Stimulated activated CD4-positive, alpha-beta T cell treated with anti-CD3 and anti-CD28 coated beads, Interleukin-4, amount 100 ng/mL, for 48 hours (primary cell): ENCODE data around the gene NRN1.
A peak's percentile ranks its signal among the peaks of the same experiment; 100 is the strongest.
"Not testable (repeated sequence)": the region's sequence is repeated elsewhere in the genome, so short reads cannot be mapped to it uniquely, and the experiment has no call there.

Experiments
- DNase-seq, 2 donors: peaks; one replicate each; pipeline ENCODE4 v3.0.0-alpha.2; 2020; ENCODE audit warnings: low read depth in 2 of 2

The NRN1 gene, protein sequence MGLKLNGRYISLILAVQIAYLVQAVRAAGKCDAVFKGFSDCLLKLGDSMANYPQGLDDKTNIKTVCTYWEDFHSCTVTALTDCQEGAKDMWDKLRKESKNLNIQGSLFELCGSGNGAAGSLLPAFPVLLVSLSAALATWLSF

DNA sequence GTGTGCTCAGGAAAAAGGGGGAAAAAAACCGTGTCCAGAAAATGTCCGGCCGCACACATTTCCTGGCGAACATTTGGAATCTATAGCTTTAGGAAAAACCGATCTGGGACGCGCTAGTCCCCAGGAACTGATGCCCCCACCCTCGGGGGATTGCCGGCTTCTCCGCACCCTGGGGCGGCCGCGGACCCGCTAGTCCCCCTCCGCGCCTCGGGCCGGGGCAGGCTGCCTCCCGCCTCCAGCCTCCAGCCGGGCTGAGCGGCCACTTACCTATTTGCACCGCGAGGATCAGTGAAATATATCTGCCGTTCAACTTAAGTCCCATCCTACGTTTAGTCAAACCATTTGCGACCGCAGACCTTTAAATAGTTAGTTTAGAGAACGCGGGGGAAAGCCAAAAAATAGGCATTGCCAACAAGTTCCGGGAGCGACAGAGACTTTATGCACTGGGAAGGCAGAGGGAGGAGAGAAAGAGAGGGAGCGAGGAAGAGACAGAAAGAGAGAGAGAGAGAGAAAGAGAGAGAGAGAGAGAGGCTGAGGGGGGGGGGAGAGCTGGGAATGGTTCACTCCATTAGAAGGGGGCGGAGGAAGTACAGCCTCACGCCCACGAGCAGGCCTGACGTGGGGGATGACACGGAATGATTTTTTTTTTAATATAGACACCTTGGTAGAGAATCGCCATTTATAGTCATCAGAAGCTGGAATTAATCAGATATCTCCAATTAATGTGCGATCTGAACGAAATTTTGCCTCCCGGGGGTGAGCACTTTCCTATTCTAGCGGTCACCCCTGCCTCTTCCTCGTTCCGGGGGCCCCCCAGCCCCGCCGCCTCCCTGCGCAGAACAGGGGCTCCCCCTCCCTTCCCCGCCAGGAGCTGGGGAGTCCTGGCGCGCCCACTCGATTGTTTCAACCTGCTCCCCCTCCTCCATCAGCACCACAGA, at the start of gene NRN1:
TSS of gene NRN1 (minus strand) at position 498 of the 938 bp plus-strand sequence. CDS start at position 322, 176 bp downstream.
- no peak for DNase-seq

DNA sequence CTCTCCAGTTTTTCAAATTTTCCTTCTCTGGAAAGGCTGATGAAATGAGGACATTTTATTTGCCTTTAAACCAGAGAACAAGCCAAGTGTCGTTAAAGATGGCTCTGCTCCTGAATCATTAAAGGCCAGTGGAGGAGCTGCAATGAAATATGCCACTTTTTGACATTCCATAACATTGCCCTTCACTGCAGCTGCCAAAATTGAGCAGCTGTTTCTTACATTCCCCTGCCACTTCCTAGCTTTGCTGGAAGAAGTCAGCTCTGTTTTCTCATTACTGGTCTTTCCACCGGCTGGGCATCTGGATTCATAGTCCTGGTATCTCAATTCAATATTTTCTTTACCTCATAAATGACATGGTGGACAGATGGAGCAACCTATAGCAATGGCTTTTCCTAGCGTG, 45.5 kb upstream of the NRN1 start:
- DNase-seq = no peak

DNA sequence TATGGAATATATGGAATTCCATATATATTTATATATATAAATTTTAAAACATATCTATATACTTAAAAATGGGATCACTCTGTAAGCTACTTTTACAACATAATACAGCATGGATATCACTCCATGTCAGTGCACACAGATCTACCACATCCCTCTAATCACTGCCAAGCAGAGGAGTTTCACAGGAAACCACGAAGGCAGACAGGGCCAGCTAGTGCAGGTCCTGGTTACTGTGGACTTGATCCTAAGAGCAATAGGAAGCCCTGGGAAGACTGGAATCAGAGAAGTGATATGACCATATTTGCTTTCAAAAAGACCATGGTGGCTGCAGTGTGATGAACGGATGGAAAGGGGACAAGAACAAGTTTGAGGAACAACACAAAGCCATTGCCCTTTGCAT, 40.0 kb upstream of the NRN1 start:
- DNase-seq = no peak

DNA sequence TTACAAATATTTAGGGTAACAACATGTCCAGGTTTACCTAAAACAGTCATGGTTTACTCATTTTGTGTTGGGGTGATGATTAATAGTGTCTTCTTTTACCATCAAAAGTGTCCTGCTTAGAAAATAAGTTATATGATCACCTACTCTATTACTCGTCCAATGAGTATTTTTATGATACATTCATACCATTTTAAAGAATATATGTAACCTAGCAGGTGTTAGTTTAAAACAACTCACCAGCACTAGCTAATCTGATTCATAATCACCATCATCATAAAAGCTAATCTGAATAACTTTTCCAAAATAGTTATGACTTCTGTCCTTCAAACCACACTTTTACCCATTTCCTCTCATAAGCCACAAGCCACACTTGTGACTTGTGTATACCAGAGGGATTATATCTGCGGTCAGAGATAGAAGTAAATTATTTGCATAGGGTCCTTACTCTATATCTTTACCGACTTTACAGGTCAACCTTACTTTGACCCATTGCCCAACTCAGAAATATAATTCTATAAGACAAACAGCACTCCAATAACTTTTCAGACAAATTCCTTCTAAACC, 33.3 kb upstream of the NRN1 start:
- DNase-seq = no peak

DNA sequence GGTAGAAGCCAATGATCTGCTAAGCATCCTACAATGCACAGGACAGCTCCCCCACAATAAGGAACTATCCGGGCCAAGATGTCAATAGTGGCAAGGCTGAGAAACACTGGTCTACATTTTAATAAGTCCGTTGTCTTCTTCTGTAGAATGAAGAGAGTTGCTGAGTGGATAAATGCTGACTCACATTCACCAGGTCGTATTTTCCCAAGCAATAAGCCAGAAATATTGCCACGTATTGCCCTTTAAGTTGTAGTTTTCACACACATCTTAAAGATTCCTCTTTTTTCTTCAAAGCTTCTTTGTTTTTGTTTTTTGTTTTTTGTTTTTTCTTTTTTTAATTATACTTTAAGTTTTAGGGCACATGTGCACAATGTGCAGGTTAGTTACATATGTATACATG, 30.5 kb upstream of the NRN1 start:
- DNase-seq = no peak

DNA sequence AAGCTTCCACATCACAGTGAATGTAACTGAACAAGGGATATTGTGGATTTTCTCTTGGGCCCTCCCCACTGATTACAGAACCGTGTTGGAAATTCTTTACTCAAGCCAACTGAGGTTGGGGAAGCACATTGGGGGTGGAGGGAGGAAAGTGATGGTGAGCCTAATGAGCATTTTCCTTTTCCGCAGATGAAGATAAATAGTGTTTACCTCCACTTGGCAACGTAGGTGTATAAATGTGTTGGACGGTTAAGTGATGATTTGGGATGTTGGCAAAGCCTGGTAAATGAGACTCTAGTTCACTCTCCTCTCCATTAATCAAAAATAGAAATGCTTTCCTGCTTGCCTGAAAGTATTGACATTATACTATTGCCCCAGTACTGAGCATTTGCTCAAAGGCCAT, 27.1 kb upstream of the NRN1 start:
- DNase-seq = no peak

DNA sequence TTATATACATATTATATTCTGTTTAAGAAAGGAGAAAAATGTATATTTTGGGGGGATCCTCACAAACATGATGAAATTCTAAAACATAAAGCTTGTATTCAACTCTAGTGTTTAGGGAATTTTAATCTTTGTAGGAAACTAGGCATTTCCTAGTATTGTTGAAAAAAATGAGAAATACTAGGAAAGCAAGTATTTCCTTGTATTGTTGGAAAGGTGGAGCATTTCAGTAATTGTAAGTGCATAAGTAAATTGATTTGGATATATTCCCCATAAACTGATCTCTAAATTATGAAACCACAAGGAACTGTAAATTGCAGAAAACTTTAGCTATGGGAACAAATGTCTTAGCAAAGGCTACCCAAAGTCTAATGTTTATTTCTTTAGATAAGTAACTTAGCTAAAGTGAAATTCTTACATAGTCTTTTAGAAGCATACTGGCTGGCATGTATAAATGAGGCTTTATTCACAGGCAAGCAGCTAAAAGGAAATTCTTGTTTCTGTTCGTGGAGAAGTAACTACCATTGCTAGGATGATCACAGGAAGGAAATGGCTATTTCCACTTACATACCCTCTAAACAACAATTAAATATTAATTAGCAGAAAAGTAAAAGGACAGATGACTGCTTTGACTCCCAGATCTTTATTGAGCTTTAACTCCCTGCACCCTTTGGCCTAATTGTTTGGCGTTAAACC, 19.9 kb upstream of the NRN1 start:
- no peak for DNase-seq

DNA sequence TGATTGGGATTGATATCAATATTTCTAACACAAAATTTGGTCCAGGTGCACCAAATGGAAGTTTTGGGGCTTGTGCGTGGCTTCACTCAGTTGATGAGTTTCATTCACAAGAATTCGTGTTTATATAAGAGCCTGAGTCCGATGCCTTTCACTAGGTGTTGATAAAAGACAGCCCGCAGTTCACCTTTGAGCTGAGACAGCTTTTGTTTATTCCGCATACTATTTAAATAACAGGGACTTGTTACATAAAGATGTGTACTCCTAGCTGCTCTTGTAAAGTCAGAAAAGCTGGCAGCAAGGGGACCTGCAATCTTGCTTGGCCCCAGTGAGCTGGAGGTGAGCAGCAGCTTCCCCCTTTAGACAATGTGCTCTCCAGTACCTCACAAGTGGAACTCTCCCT, 19.0 kb upstream of the NRN1 start:
- no peak for DNase-seq

DNA sequence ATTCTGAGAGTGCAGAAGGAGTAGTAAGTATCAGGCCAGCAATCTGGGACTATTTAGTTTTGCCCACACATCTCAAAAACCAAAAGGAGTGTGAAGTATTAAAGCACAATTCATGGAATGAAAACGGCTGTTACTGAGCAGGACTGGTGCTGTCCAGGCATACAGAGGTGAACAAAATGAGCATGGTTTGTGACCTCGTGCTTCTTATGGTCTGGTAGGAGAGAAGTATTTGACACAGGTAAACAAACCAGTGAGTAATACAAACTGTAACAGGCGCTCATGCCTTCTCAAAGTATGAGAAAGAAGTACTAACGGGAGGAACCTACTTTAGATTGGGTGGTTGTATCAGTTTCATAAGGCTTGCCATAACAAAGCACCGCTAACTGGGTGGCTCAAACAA, 17.5 kb upstream of the NRN1 start:
- DNase-seq = no peak

DNA sequence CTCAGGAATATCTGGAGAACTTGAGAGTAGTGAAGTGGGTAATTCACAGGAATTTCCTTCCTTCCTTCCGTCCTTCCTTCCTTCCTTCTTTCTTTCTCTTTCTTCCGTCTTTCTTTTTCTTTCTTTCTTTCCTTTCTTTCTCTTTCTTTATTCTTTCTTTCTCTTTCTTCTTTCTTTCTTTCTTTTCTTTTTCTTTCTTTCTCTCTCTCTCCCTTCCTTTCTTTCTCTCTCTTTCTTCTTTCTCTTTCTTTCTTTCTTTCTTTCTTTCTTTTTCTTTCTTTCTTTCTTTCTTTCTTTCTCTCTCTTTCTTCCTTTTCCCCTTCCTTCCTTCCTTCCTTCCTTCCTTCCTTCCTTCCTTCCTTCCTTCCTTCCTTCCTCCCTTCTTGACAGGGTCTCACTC, 16.1 kb upstream of the NRN1 start:
- DNase-seq = not testable (repeated sequence)

DNA sequence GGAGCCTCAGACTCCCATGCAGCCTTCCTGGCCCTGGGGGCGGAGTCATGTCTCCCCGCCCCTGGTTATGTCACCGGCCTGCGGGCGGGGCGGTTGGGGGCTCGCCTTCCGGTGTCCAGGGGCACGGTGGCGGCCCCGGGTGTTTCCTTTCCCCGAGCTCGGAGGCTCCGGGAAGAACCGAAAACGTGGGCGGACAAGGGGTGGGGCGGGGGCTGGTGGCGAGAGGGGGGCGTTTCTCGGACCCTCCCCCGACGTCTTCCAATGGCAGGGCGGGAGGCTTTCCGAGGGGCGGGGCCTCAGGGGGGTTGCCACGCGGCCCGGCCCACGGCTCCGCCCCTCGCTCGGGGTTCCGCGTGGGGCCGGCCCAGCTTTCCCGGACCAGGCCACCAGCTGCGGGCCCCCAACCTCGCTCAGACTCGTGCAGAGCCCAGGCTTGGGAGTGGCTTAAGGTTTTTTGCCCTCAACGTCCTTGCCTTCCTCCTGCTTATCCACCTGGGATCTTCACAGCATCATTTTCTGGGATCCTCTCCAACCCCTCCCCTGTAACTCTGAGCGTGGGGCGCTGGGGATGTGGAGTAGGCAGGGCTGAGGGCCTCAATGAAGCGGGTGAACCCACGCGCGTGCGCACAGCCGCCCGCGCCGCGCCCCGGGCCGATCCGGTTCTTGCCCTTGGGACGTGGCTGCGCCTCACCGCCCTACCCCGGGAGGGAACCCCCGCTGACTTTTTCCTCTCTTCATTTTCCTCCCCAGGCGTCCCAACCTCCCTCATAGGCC, 2.1 kb upstream of the NRN1 start:
- peak in 1 of 2 donors; percentile 57 for DNase-seq

DNA sequence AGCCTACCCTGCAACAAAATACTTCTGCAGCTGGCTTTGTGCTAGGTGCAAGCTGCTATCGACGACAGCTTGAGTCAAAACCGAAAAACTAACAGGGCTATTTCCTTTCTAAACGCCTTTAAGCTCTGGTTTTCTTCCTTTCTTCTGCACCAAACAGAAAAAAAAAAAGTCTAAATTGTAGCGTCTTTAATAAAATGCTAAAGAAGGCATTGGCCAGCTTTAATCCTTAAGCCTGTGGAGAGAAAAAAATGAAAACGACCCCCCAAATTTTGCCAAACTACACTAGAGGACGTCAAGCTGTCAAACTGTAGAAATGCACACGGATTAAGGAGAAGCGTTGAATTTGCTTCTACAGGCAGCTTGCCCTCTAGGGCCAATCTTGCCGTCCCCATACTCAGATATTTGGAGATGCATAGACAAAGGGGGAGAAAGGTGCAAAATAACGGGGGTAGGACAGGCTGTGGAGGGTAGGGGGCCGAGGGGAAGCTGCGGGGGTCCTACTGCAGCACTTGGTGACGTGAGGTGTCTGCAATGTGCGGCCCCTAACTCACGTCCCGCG, 1.4 kb upstream of the NRN1 start:
- DNase-seq = no peak

DNA sequence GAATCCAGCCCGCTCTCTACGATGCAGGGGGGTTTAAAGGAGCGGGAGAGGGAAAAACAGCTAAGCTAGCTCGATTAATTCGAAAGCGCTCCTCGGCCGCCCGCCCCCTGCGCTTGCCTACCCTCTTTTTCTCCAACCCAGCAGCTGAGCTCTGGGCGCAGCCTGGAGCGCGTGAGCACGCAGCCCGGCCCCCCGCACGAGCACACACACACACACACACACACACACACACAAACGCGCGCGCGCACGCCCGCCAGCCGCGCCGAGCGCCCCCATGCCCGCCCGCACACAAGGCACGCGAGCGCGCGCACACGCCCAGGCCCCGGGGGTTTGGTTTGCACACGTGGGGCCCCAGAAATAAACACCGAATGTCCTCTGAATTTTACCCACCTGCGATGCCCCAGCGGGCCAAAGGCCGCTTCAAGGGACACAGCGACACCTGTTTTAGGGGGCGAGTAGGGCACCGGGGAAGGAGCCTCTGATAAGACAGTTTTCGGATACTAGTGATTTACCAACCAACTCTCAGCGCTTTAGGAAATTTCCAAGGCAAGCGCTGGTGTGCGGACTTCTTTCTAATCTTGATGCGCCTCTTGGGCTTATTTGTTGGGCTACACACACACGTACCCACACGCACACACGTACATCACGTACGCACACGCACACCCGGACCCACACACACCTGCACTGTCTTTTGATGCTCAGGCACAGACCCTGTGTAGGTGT, 802 bp upstream of the NRN1 start:
- no peak for DNase-seq

DNA sequence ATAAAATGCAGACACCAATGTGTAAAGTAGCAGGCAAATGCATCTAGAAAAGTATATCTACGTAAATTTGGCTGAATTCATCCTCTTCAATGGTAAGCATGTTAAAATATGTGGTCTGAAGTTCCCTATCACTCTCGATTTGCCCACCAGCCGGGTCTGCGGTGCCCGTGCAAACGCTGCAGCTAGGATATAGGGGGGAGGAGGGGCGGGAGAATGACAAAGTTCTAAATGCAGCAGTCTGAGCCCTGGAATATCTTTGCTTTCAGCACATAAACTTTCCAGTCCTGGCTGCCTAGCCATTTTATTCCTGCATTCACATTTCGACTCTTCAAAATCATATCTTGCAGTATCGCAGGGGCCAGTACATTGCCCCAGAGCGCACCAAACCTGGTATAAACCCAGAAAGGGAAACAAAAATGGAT, 708 bp downstream of the NRN1 start:
- no peak for DNase-seq

DNA sequence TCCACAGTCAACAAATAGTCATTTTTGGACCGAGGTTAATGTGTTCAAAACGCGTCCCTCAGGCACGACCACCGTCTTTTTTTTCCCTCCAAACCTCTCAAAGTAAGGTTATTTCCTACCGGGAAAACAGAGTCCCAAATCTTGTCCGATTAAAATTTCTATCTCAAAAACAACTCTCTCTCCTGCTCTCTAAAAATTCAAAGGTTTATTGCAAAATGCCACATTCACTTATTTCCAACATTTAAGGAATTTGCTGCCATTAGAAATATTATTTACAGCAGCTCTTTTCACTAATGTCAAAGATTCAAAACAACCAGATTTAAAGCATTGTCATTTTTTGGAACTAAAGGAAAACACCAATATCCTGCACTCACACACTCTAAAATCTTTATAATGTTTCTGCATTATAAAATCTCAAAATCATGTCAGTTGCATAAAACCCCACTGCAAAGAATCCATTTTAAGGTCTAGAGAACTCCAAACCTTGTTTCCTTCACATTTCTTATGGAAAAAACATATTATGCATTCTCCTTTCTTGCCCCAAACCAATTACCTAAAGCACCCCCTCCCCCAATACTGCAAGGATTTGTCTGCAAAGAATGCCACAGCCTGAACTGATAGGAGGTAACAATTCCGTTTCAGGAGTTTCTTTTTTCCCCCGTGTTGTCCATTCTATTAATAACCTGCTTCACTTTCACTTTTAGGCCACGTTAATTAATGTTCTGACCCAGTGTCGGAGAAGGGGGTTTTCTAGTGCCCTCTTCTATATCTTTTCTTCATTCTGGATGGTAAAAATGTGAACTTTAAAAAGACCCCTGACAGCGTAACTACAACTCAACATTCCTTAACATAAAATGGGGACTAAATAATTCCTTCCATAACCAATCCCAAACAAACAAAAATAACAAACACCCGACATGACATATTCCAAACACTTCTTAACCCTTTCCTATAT, 1.4 kb downstream of the NRN1 start:
- no peak for DNase-seq

DNA sequence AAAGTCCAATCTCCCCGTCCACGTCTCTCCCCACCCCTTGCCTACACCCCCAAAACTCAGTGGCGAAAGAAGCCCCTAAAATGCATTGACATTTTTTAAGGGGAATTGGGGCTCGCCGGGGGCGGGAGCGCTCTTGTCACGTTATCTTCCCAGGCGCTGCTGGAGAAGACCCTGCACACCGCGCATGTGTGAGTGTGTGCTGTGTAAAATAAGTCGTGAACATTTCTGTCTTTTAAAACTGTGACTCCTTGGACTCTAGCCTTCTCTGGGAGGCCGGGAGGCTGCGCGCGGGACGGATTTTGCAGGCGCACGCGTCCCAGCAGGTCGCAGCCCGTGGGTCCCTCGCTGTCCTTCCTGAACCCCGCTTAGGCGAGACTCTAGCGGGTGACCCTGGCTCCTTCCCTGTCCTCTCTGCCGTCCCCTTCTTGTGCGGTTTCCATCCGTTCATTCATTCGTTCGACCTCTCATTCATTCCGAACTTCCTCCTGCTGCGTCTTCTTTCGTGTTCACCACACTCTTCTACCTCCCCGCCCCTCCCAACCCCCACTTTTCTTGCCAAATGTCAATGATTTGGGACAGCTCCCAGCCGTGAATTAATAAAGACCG, 2.2 kb downstream of the NRN1 start:
- DNase-seq = no peak

DNA sequence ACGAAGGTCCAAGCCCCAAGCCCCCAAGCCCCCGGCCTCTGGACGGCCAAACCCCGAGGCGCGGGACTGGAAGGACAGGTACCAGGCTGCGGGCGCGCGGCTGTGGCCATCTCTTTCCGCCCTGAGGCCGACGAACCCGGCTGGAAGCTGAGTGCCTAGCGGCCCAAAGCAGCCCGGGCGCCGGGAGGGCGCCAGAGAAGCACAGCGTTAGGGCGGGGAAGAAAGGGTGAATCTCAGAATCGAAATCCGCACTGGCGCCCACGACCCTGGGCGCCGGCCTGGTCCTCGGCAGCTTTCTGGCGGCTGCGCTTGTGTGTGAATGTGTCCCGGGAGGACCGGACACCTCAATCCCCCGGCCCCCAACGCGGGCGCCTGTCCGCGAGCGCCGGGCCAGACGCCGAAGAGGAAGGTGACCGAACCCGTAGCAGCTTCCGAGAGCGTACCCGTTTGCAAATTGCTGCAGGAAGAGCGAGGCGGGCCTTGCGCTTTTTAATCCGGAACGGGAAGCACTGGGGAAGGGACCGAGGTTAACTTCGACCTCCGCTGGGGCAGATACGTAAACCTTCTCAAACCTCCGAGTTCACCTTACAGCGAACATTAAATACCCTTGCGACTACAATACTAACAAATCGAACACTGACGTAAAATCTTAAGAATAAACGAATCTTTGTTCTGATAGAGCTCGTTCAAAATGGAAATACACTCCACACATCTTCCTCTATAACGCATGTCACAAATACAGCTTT, 2.9 kb downstream of the NRN1 start:
- DNase-seq = no peak

DNA sequence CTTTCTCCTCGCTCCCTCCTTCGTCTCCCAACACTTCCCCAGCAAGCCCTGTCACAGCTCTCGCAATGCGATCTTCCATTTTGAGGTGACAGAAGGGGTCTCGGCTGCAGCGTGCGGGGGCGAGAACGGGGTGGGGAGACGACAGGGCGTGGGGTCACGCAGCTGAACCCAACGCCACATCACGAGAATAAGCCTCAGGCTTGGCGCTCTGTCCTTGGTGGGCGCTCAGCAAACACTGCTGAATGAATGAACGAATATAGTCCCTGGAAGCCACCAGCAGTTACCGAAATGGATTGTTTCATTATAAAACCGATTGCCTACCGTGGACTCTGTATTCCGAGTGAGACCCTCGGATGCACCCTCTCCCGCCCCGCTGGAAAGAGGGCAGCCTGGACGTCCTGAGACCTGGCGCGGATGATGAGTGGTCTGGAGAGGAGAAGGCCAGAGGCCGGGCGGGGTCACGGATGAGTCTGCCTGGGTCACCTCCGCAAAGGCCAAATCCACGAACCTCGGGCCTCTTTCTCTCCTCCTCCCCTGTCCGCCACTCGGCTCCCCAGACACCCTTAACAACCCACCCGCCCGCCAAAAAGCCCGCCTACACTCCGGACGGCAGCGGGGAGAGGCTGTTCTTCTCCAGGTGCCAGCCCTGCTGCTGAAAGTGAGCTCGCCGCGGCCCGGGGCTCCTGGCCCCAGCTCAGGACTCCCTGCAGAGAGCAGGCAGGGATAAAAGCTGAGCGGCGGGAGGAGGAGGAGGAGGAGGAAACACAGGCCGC, 3.7 kb downstream of the NRN1 start:
- DNase-seq = no peak
